PC-9 (cell line): ENCODE results near the gene YWHAE. TPM values are rescaled to one million over a fixed set of nuclear protein-coding genes. Genes with fewer than 3 reads are reported as not detected.

Source experiments
- BruUV-seq: library from RNA; stranded (reverse); fragments of 400-500 nt; replicated peaks from 2 replicates; lab custom pipeline; 2021; lab: Mats Ljungman, UMichigan
- CTCF ChIA-PET: fragments of 300-600 bp; sonication (Branson Sonifier 250); formaldehyde crosslinking; loops from one replicate; lab custom pipeline; 2022; ENCODE audit warnings: antibody characterized with exemption; lab: Charles Lee
- POLR2A ChIA-PET: fragments of 300-600 bp; sonication (Branson Sonifier 250); formaldehyde crosslinking; loops from one replicate; lab custom pipeline; 2022; ENCODE audit warnings: antibody characterized with exemption; ENCODE audit not compliant: unreplicated experiment; lab: Charles Lee
- DNase-seq, 2 experiments: peaks; one replicate each; pipeline versions ENCODE4 v3.0.0 to v3.0.0-alpha.2; 2015 to 2022; ENCODE audit warnings: mixed read lengths in 1 of 2
- H2AFZ ChIP-seq: fragments of 200-600 bp; sonication (generic); 2 replicates; pipeline ENCODE4 v1.8.1; 2017; ENCODE audit warnings: antibody characterized with exemption
- H3F3A ChIP-seq: fragments of 200-600 bp; sonication (generic); 2 replicates; pipeline ENCODE4 v1.8.1; 2017; ENCODE audit warnings: antibody characterized with exemption, mild to moderate bottlenecking, low read depth; ENCODE audit not compliant: insufficient read depth
- H3K27ac ChIP-seq: fragments of 200-600 bp; sonication (generic); 2 replicates; pipeline ENCODE4 v1.6.1; 2016; ENCODE audit warnings: mixed run types
- H3K27me3 ChIP-seq: fragments of 200-600 bp; sonication (generic); 2 replicates; pipeline ENCODE4 v1.6.1; 2016; ENCODE audit warnings: low read depth, mixed run types; ENCODE audit not compliant: insufficient read depth
- H3K36me3 ChIP-seq: fragments of 200-600 bp; sonication (generic); 2 replicates; pipeline ENCODE4 v1.6.1; 2016; ENCODE audit warnings: low read depth, mixed run types
- H3K4me1 ChIP-seq: fragments of 200-600 bp; sonication (generic); replicated peaks from 2 replicates; pipeline ENCODE4 v1.6.1; 2016; ENCODE audit warnings: mixed run types; ENCODE audit not compliant: insufficient read depth
- H3K4me2 ChIP-seq: fragments of 200-600 bp; sonication (generic); 2 replicates; pipeline ENCODE4 v1.6.1; 2017; ENCODE audit warnings: mixed run types
- H3K4me3 ChIP-seq: fragments of 200-600 bp; sonication (generic); 2 replicates; pipeline ENCODE4 v1.6.1; 2016; ENCODE audit warnings: mixed run types
- H3K79me2 ChIP-seq: fragments of 200-600 bp; sonication (generic); 2 replicates; pipeline ENCODE4 v1.6.1; 2017; ENCODE audit warnings: low read depth, mixed run types
- H3K9me2 ChIP-seq: fragments of 200-600 bp; sonication (generic); 2 replicates; pipeline ENCODE4 v1.8.1; 2017; ENCODE audit warnings: mild to moderate bottlenecking; ENCODE audit not compliant: insufficient read depth
- H3K9me3 ChIP-seq: fragments of 200-600 bp; sonication (generic); 2 replicates; pipeline ENCODE4 v1.8.1; 2016; ENCODE audit warnings: low read depth; ENCODE audit not compliant: insufficient read depth
- H4K20me1 ChIP-seq: fragments of 200-600 bp; sonication (generic); 2 replicates; pipeline ENCODE4 v1.8.1; 2017; ENCODE audit not compliant: insufficient read depth
- EZH2 ChIP-seq: fragments of 200-600 bp; sonication (generic); IDR thresholded peaks from 2 replicates; pipeline ENCODE4 v1.8.0; 2017; ENCODE audit warnings: antibody characterized with exemption, low read depth
- intact Hi-C: fragments of 100-400 bp; cut with micrococcal nuclease; formaldehyde crosslinking; loops from one replicate; pipeline ENCODE4 v1.10.0; 2022; ENCODE audit not compliant: unreplicated experiment
- total RNA-seq: library from RNA; stranded (reverse); gene quantifications from 2 replicates; pipeline ENCODE4 v1.2.3, GENCODE V29; 2021
- TF ChIP-seq, protein P1 (sequence below): fragments of 200-600 bp; sonication (generic); conservative IDR thresholded peaks from 2 replicates; pipeline ENCODE4 v1.6.1; 2017; ENCODE audit warnings: mixed run types, antibody characterized with exemption, mild to moderate bottlenecking, moderate library complexity

YWHAE gene
- total RNA-seq, 1 experiment from 2014 or later: 1,140 TPM

DNA sequence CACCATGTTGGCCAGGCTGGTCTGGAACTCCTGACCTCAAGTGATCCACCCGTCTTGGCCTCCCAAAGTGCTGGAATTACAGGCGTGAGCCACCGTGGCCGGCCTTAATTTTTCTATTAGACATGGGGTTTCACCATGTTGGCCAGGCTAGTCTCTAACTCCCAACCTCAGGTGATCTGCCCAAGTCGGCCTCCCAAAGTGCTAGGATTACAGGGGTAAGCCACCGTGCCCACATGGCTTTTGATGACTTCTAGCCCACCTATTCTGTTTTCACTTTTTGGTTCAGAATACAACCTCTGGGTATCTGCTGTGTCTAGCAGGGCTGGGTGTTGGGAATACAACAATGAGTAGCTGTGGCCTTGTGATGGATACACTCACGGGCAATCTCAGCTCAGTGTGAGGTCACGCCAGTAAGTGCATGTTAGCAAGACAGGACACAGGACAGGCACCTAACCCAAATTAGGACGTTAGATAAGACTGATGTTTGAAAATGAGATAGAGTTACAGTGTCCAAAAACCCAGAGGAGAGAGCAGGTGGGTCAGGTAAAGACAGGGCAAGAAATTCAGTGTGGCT, 14.1 kb upstream of the YWHAE start:
- Histone ChIP-seq H3K9me3 (no peaks in the 10 kb centered on the region), H3F3A (peaks cover 48% of the 10 kb centered on the region), H2AFZ (no peak overlapping the region), H3K9me2 (no peaks in the 10 kb centered on the region), H3K79me2 (no peaks in the 10 kb centered on the region), H3K4me3 (no peak overlapping the region), H3K4me1 (peaks cover 14% of the 10 kb centered on the region), H3K27me3 (no peaks in the 10 kb centered on the region), H4K20me1 (peaks cover 8% of the 10 kb centered on the region; the same call in 1 of the 2 replicates), H3K27ac (no peak overlapping the region), H3K4me2 (no peak overlapping the region), H3K36me3 (no peaks in the 10 kb centered on the region)
- POLR2A ChIA-PET: interaction anchor here (0.6 to 0.7 kb wide), 2 partner anchors 14 to 46 kb away, joined by 4 to 13 read pairs; partner anchors contain the start of gene YWHAE
- TF ChIP-seq, protein P1, sequence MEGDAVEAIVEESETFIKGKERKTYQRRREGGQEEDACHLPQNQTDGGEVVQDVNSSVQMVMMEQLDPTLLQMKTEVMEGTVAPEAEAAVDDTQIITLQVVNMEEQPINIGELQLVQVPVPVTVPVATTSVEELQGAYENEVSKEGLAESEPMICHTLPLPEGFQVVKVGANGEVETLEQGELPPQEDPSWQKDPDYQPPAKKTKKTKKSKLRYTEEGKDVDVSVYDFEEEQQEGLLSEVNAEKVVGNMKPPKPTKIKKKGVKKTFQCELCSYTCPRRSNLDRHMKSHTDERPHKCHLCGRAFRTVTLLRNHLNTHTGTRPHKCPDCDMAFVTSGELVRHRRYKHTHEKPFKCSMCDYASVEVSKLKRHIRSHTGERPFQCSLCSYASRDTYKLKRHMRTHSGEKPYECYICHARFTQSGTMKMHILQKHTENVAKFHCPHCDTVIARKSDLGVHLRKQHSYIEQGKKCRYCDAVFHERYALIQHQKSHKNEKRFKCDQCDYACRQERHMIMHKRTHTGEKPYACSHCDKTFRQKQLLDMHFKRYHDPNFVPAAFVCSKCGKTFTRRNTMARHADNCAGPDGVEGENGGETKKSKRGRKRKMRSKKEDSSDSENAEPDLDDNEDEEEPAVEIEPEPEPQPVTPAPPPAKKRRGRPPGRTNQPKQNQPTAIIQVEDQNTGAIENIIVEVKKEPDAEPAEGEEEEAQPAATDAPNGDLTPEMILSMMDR: no peak
- no peak for TF ChIP-seq EZH2
- intact Hi-C loops: no loop called here
- BruUV-seq: no TSS peak
- no peak for DNase-seq
- CTCF ChIA-PET: interaction anchor here (1.3 kb wide), 1 partner anchor 48 kb away, joined by 6 read pairs; no protein-coding TSS in a partner anchor

DNA sequence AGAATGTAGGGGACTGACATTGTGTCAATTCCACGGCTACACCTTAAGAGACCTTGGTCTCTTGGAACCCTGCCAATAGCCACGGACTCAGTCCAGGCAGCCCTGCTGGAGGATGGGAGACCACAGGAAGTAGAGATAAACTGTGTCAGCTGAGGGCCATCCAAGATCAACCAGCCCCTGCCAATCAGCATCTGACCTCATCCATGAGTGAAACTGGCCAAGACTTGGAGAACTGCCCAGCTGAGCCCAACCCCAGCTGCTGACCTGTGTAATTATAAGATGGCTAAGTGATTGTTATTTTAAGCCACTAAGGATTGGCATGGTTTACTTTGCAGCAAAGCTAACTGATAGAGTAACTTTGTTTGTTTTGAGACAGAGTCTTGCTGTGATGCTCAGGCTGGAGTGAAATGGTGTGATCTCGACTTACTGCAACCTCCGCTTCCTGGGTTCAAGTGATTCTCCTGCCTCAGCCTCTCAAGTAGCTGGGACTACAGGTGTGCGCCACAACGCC, 13.3 kb upstream of the YWHAE start:
- peak overlapping the region; percentile 18; the same call in 1 of the 2 replicates for H3K4me2 ChIP-seq
- no peak overlapping the region for H2AFZ ChIP-seq
- no peaks in the 10 kb centered on the region for H3K27me3 ChIP-seq
- H3F3A ChIP-seq: peaks cover 42% of the 10 kb centered on the region
- no peak for TF ChIP-seq EZH2
- TF ChIP-seq, protein P1: no peak
- no peak overlapping the region for H3K4me3 ChIP-seq
- H4K20me1 ChIP-seq: peaks cover 8% of the 10 kb centered on the region; the same call in 1 of the 2 replicates
- BruUV-seq: no TSS peak
- no peaks in the 10 kb centered on the region for H3K36me3 ChIP-seq
- intact Hi-C loops: loop anchor here (2.0 kb wide), 1 partner anchor 43 kb away; the partner anchor contains the start of gene CRK
- peaks cover 14% of the 10 kb centered on the region for H3K4me1 ChIP-seq
- H3K79me2 ChIP-seq: no peaks in the 10 kb centered on the region
- H3K27ac ChIP-seq: no peak overlapping the region
- DNase-seq: peak; percentile 83 to 84
- H3K9me3 ChIP-seq: no peaks in the 10 kb centered on the region
- POLR2A ChIA-PET: interaction anchor here (0.6 to 0.7 kb wide), 4 partner anchors 13 to 689 kb away, joined by 4 to 31 read pairs (median 8); partner anchors contain the start of gene YWHAE
- CTCF ChIA-PET: interaction anchor here (1.3 kb wide), 1 partner anchor 48 kb away, joined by 6 read pairs; no protein-coding TSS in a partner anchor
- no peaks in the 10 kb centered on the region for H3K9me2 ChIP-seq

DNA sequence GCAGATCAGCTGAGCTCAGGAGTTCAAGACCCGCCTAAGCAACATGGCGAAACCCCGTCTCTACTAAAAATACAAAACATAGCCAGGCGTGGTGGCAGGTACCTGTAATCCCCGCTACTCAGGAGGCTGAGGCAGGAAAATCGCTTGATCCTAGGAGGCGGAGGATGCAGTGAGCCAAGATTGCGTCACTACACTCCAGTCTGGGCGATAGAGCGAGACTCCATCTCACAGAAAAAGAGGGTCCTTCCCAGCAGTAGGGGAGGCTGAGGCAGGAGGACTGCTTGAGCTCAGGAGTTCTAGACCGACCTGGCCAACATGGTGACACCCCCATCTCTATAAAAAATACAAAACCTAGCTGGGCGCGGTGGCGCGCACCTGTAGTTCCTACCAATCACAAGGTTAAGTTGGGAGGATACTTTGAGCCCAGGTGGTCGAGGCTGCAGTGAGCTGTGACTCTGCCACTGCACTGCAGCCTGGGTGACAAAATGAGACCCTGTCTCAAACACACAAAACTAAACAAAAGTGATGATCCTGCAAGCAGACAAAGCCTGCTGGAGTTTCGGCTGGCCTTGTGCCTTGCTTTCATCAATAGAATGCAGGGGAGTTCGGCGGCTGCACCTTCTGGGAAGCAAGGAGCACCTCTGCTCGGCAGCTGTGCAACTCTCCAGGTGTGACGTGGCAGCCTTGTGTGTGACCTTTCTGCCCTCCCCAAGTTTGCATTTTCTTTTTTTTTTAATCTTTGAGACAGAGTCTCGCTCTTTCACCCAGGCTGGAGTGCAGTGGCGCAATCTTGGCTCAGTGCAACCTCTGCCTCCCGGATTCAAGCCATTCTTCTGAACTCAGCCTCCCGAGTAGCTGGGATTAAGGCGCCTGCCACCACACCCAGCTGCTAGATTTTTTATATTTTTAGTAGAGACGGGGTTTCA, 12.4 kb upstream of the YWHAE start:
- TF ChIP-seq EZH2: no peak
- TF ChIP-seq, protein P1: no peak
- intact Hi-C loops: loop anchor here (2.0 kb wide), 1 partner anchor 44 kb away; the partner anchor contains the start of gene CRK
- Histone ChIP-seq H2AFZ (no peak overlapping the region), H3K36me3 (no peaks in the 10 kb centered on the region), H3K4me3 (no peak overlapping the region), H3K27ac (no peak overlapping the region), H3K4me1 (peaks cover 14% of the 10 kb centered on the region), H3K9me2 (no peaks in the 10 kb centered on the region), H3K4me2 (peak overlapping the region; percentile 18; the same call in 1 of the 2 replicates), H3F3A (peaks cover 42% of the 10 kb centered on the region), H3K79me2 (no peaks in the 10 kb centered on the region), H4K20me1 (peaks cover 8% of the 10 kb centered on the region; the same call in 1 of the 2 replicates), H3K27me3 (no peaks in the 10 kb centered on the region), H3K9me3 (no peaks in the 10 kb centered on the region)
- CTCF ChIA-PET: interaction anchor here (1.1 to 1.3 kb wide), 2 partner anchors 47 kb away, joined by 6 read pairs; no protein-coding TSS in a partner anchor
- peak in 1 of 2 experiments; percentile 46 for DNase-seq
- POLR2A ChIA-PET: no interaction called here
- BruUV-seq: no TSS peak
